ENCODE data around the gene KCNMA1.

The KCNMA1 gene

GRCh38 chr10:77072361-77072835, 565.2 kb downstream of the KCNMA1 start:
- Histone ChIP-seq H3K4me2 (ENCODE audit: low read length, poor library complexity, severe bottlenecking) (no peak overlapping the region), H3K27ac (ENCODE audit: low read length, poor library complexity, severe bottlenecking) (no peak overlapping the region), H3K14ac (ENCODE audit: low read length in 2 of 2) (no peak overlapping the region), H3K36me3 (ENCODE audit: control insufficient read depth in 1 of 2, insufficient read depth in 2 of 2, low read depth in 1 of 2, low read length in 2 of 2) (peaks cover 3 to 17% of the 10 kb centered on the region in 2 experiments), H2BK5ac (ENCODE audit: low read depth, low read length, poor library complexity, severe bottlenecking) (no peak overlapping the region), H2BK12ac (ENCODE audit: low read length in 2 of 2) (no peak overlapping the region), H2AFZ (ENCODE audit: low read depth, low read length) (no peak overlapping the region), H2BK15ac (ENCODE audit: low read depth, poor library complexity, severe bottlenecking) (no peak overlapping the region), H3K27me3 (ENCODE audit: control insufficient read depth in 1 of 2, insufficient read depth in 1 of 2, low read length in 2 of 2) (no peaks in the 10 kb centered on the region), H3K23ac (ENCODE audit: low read length in 2 of 2) (no peak overlapping the region), H3K4me1 (ENCODE audit: control insufficient read depth, insufficient read depth, low read depth, low read length) (no peaks in the 10 kb centered on the region), H3K18ac (ENCODE audit: low read depth in 1 of 2, low read length in 2 of 2) (no peak overlapping the region), H2AK5ac (ENCODE audit: low read length, severe bottlenecking) (no peak overlapping the region), H2BK120ac (ENCODE audit: low read depth, low read length) (no peak overlapping the region), H3K4ac (ENCODE audit: low read depth in 1 of 2, low read length in 2 of 2) (no peak overlapping the region), H3K9me3 (ENCODE audit: control insufficient read depth, low read length) (no peaks in the 10 kb centered on the region), H3K9ac (ENCODE audit: low read length) (no peak overlapping the region), H4K8ac (ENCODE audit: low read length) (no peak overlapping the region), H3K4me3 (ENCODE audit: insufficient read depth in 1 of 2, low read depth in 1 of 2, low read length in 2 of 2) (no peak overlapping the region), H3K79me1 (replicated peaks; ENCODE audit: low read length, poor library complexity, severe bottlenecking) (no peaks in the 10 kb centered on the region), H4K91ac (ENCODE audit: low read length) (no peak overlapping the region)
- WGBS = 97% methylated on average over 10 of the region's 10 CpGs
- no peak for DNase-seq

- peaks cover 3 to 17% of the 10 kb centered on the region in 2 experiments for H3K36me3 ChIP-seq (ENCODE audit: control insufficient read depth in 1 of 2, insufficient read depth in 2 of 2, low read depth in 1 of 2, low read length in 2 of 2)
- no peak overlapping the region for H2BK5ac ChIP-seq (ENCODE audit: low read depth, low read length, poor library complexity, severe bottlenecking)
- no peak for DNase-seq
- no peak overlapping the region for H3K27ac ChIP-seq (ENCODE audit: low read length, poor library complexity, severe bottlenecking)
- no peak overlapping the region for H3K4me2 ChIP-seq (ENCODE audit: low read length, poor library complexity, severe bottlenecking)
- no peaks in the 10 kb centered on the region for H3K9me3 ChIP-seq (ENCODE audit: control insufficient read depth, low read length)
- H2AFZ ChIP-seq (ENCODE audit: low read depth, low read length) = no peak overlapping the region
- no peak overlapping the region for H3K14ac ChIP-seq (ENCODE audit: low read length in 2 of 2)
- no peak overlapping the region for H3K4me3 ChIP-seq (ENCODE audit: insufficient read depth in 1 of 2, low read depth in 1 of 2, low read length in 2 of 2)
- no peak overlapping the region for H3K23ac ChIP-seq (ENCODE audit: low read length in 2 of 2)
- no peak overlapping the region for H2BK120ac ChIP-seq (ENCODE audit: low read depth, low read length)
- no peaks in the 10 kb centered on the region for H3K79me1 ChIP-seq (replicated peaks; ENCODE audit: low read length, poor library complexity, severe bottlenecking)
- H3K4ac ChIP-seq (ENCODE audit: low read depth in 1 of 2, low read length in 2 of 2) = no peak overlapping the region
- H4K8ac ChIP-seq (ENCODE audit: low read length) = no peak overlapping the region
- WGBS = 88% methylated on average over 3 of the region's 3 CpGs
- H3K27me3 ChIP-seq (ENCODE audit: control insufficient read depth in 1 of 2, insufficient read depth in 1 of 2, low read length in 2 of 2) = no peaks in the 10 kb centered on the region
- no peak overlapping the region for H2BK15ac ChIP-seq (ENCODE audit: low read depth, poor library complexity, severe bottlenecking)
- no peak overlapping the region for H4K91ac ChIP-seq (ENCODE audit: low read length)
- no peaks in the 10 kb centered on the region for H3K4me1 ChIP-seq (ENCODE audit: control insufficient read depth, insufficient read depth, low read depth, low read length)
- no peak overlapping the region for H2BK12ac ChIP-seq (ENCODE audit: low read length in 2 of 2)
- H3K9ac ChIP-seq (ENCODE audit: low read length) = no peak overlapping the region
- no peak overlapping the region for H2AK5ac ChIP-seq (ENCODE audit: low read length, severe bottlenecking)
- no peak overlapping the region for H3K18ac ChIP-seq (ENCODE audit: low read depth in 1 of 2, low read length in 2 of 2)
Observed at GRCh38 chr10:77071956-77072355, 565.7 kb downstream of the KCNMA1 start.

DNA sequence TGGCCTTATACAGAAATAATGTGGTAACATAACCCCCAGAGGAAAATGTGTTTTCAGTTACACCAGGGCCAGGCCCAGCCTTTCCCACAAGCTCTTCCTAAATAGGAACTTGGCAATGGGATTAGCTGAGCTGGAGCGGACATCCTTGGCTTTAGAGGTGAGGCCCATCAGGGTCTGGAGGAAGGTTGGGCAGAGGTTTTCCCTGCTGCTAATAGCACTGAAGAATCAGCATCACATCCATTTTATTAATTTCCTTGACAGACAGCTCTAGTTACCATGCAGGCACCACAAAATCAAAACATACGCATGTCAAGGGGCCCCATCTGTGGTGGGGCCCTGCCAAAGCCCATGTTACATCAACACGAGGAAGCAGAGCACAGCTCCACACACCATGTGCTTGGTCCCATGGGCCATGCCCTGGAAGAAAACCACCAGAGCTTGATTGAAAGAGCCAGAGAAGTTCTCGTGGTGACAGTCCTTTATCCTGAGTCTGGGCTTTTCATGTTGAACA, 566.6 kb downstream of the KCNMA1 start:
- Histone ChIP-seq H4K8ac (ENCODE audit: low read length) (no peak overlapping the region), H4K91ac (ENCODE audit: low read length) (no peak overlapping the region), H3K4me1 (ENCODE audit: control insufficient read depth, insufficient read depth, low read depth, low read length) (no peaks in the 10 kb centered on the region), H2BK12ac (ENCODE audit: low read length in 2 of 2) (no peak overlapping the region), H3K27ac (ENCODE audit: low read length, poor library complexity, severe bottlenecking) (no peak overlapping the region), H2AK5ac (ENCODE audit: low read length, severe bottlenecking) (no peak overlapping the region), H3K4me2 (ENCODE audit: low read length, poor library complexity, severe bottlenecking) (no peak overlapping the region), H3K4ac (ENCODE audit: low read depth in 1 of 2, low read length in 2 of 2) (no peak overlapping the region), H3K23ac (ENCODE audit: low read length in 2 of 2) (no peak overlapping the region), H2AFZ (ENCODE audit: low read depth, low read length) (no peak overlapping the region), H2BK120ac (ENCODE audit: low read depth, low read length) (no peak overlapping the region), H3K9me3 (ENCODE audit: control insufficient read depth, low read length) (no peaks in the 10 kb centered on the region), H3K36me3 (ENCODE audit: control insufficient read depth in 1 of 2, insufficient read depth in 2 of 2, low read depth in 1 of 2, low read length in 2 of 2) (peaks cover 3 to 17% of the 10 kb centered on the region in 2 experiments), H3K9ac (ENCODE audit: low read length) (no peak overlapping the region), H3K18ac (ENCODE audit: low read depth in 1 of 2, low read length in 2 of 2) (no peak overlapping the region), H3K79me1 (replicated peaks; ENCODE audit: low read length, poor library complexity, severe bottlenecking) (no peaks in the 10 kb centered on the region), H2BK15ac (ENCODE audit: low read depth, poor library complexity, severe bottlenecking) (no peak overlapping the region), H2BK5ac (ENCODE audit: low read depth, low read length, poor library complexity, severe bottlenecking) (no peak overlapping the region), H3K4me3 (ENCODE audit: insufficient read depth in 1 of 2, low read depth in 1 of 2, low read length in 2 of 2) (no peak overlapping the region), H3K14ac (ENCODE audit: low read length in 2 of 2) (no peak overlapping the region), H3K27me3 (ENCODE audit: control insufficient read depth in 1 of 2, insufficient read depth in 1 of 2, low read length in 2 of 2) (no peaks in the 10 kb centered on the region)
- WGBS = 87% methylated on average over 3 of the region's 4 CpGs
- DNase-seq = no peak

GRCh38 chr10:77070346-77070745, 567.3 kb downstream of the KCNMA1 start:
- H3K9me3 ChIP-seq (ENCODE audit: control insufficient read depth, low read length) = no peaks in the 10 kb centered on the region
- no peak overlapping the region for H4K8ac ChIP-seq (ENCODE audit: low read length)
- no peak overlapping the region for H3K14ac ChIP-seq (ENCODE audit: low read length in 2 of 2)
- H2AK5ac ChIP-seq (ENCODE audit: low read length, severe bottlenecking) = no peak overlapping the region
- H2BK5ac ChIP-seq (ENCODE audit: low read depth, low read length, poor library complexity, severe bottlenecking) = no peak overlapping the region
- H3K4me1 ChIP-seq (ENCODE audit: control insufficient read depth, insufficient read depth, low read depth, low read length) = no peaks in the 10 kb centered on the region
- no peak overlapping the region for H3K9ac ChIP-seq (ENCODE audit: low read length)
- no peak overlapping the region for H2BK120ac ChIP-seq (ENCODE audit: low read depth, low read length)
- H3K4ac ChIP-seq (ENCODE audit: low read depth in 1 of 2, low read length in 2 of 2) = no peak overlapping the region
- no peak overlapping the region for H2AFZ ChIP-seq (ENCODE audit: low read depth, low read length)
- no peaks in the 10 kb centered on the region for H3K27me3 ChIP-seq (ENCODE audit: control insufficient read depth in 1 of 2, insufficient read depth in 1 of 2, low read length in 2 of 2)
- no peak for DNase-seq
- H2BK12ac ChIP-seq (ENCODE audit: low read length in 2 of 2) = no peak overlapping the region
- no peak overlapping the region for H4K91ac ChIP-seq (ENCODE audit: low read length)
- no peak overlapping the region for H3K23ac ChIP-seq (ENCODE audit: low read length in 2 of 2)
- no peak overlapping the region for H3K27ac ChIP-seq (ENCODE audit: low read length, poor library complexity, severe bottlenecking)
- no peak overlapping the region for H2BK15ac ChIP-seq (ENCODE audit: low read depth, poor library complexity, severe bottlenecking)
- H3K36me3 ChIP-seq (ENCODE audit: control insufficient read depth in 1 of 2, insufficient read depth in 2 of 2, low read depth in 1 of 2, low read length in 2 of 2) = peaks cover 3 to 20% of the 10 kb centered on the region in 2 experiments
- no peak overlapping the region for H3K18ac ChIP-seq (ENCODE audit: low read depth in 1 of 2, low read length in 2 of 2)
- WGBS = 88% methylated on average over 5 of the region's 5 CpGs
- H3K4me2 ChIP-seq (ENCODE audit: low read length, poor library complexity, severe bottlenecking) = no peak overlapping the region
- H3K4me3 ChIP-seq (ENCODE audit: insufficient read depth in 1 of 2, low read depth in 1 of 2, low read length in 2 of 2) = no peak overlapping the region
- H3K79me1 ChIP-seq (replicated peaks; ENCODE audit: low read length, poor library complexity, severe bottlenecking) = no peaks in the 10 kb centered on the region

All from mesenchymal stem cell (in vitro differentiated cells and primary cell).